Measurements from ENCODE around the gene KRTAP13-4.

The KRTAP13-4 gene

GRCh38 chr21:30448514-30448913 lies 18.5 kb downstream of the KRTAP13-4 start:
- DNase-seq (no peak), ATAC-seq (no peak)
- Mint-ChIP-seq H3K27me3 (peaks cover 4% of the 10 kb centered on the region), H3K27ac (no peak overlapping the region), H3K4me3 (no peak overlapping the region), H3K36me3 (ENCODE audit: low read depth) (no peaks in the 10 kb centered on the region), H3K9me3 (no peaks in the 10 kb centered on the region), H3K4me1 (no peaks in the 10 kb centered on the region)

- peaks cover 5% of the 10 kb centered on the region for H3K9me3 Mint-ChIP-seq
- no peak overlapping the region for H3K27ac Mint-ChIP-seq
- ATAC-seq (no peak), DNase-seq (no peak)
- peaks cover 9% of the 10 kb centered on the region for H3K27me3 Mint-ChIP-seq
- H3K36me3 Mint-ChIP-seq (ENCODE audit: low read depth) = no peaks in the 10 kb centered on the region
- no peaks in the 10 kb centered on the region for H3K4me1 Mint-ChIP-seq
- no peak overlapping the region for H3K4me3 Mint-ChIP-seq
These were observed 33.7 kb downstream of the KRTAP13-4 start for GRCh38 chr21:30463713-30464112.

- Mint-ChIP-seq H3K27me3 (peaks cover 5% of the 10 kb centered on the region), H3K9me3 (peaks cover 3% of the 10 kb centered on the region), H3K4me1 (no peaks in the 10 kb centered on the region), H3K36me3 (ENCODE audit: low read depth) (no peaks in the 10 kb centered on the region), H3K27ac (no peak overlapping the region), H3K4me3 (no peak overlapping the region)
- ATAC-seq (no peak), DNase-seq (no peak)
These were observed 39.1 kb downstream of the KRTAP13-4 start for GRCh38 chr21:30468900-30469714.

- DNase-seq (no peak), ATAC-seq (no peak)
- H3K36me3 Mint-ChIP-seq (ENCODE audit: low read depth) = no peaks in the 10 kb centered on the region
- no peaks in the 10 kb centered on the region for H3K9me3 Mint-ChIP-seq
- H3K4me3 Mint-ChIP-seq = no peak overlapping the region
- no peak overlapping the region for H3K27ac Mint-ChIP-seq
- no peaks in the 10 kb centered on the region for H3K4me1 Mint-ChIP-seq
- H3K27me3 Mint-ChIP-seq = no peaks in the 10 kb centered on the region
These were observed 48.0 kb downstream of the KRTAP13-4 start for GRCh38 chr21:30478004-30478403.

GRCh38 chr21:30479259-30479658 lies 49.2 kb downstream of the KRTAP13-4 start:
- Mint-ChIP-seq H3K27me3 (no peaks in the 10 kb centered on the region), H3K4me1 (no peaks in the 10 kb centered on the region), H3K27ac (no peak overlapping the region), H3K36me3 (ENCODE audit: low read depth) (no peaks in the 10 kb centered on the region), H3K4me3 (no peak overlapping the region), H3K9me3 (no peaks in the 10 kb centered on the region)
- no peak for ATAC-seq
- no peak for DNase-seq

- DNase-seq (no peak), ATAC-seq (no peak)
- no peaks in the 10 kb centered on the region for H3K4me1 Mint-ChIP-seq
- H3K36me3 Mint-ChIP-seq (ENCODE audit: low read depth) = no peaks in the 10 kb centered on the region
- peaks cover 3% of the 10 kb centered on the region for H3K9me3 Mint-ChIP-seq
- H3K27ac Mint-ChIP-seq = no peak within 1 kb of the TSS
- no peak within 1 kb of the TSS for H3K4me3 Mint-ChIP-seq
- H3K27me3 Mint-ChIP-seq = no peaks in the 10 kb centered on the region
These were observed 50.1 kb downstream of the KRTAP13-4 start, which contains the start of gene KRTAP19-1 for GRCh38 chr21:30480145-30480544. KRTAP19-1 (minus strand) TSS chr21:30480367; CDS start chr21:30480317, 50 bp downstream.
